Neuron (in vitro differentiated cells): ENCODE measurements around the gene SLC9B2.

Experiments
- H2AFZ ChIP-seq: one replicate; pipeline ENCODE4 v1.6.1; 2013; ENCODE audit warnings: low read depth, mild to moderate bottlenecking, inconsistent platforms, low read length, moderate library complexity
- H3K27me3 ChIP-seq: one replicate; pipeline ENCODE4 v1.6.1; 2013; ENCODE audit warnings: low read length; ENCODE audit not compliant: insufficient read depth
- H3K36me3 ChIP-seq: one replicate; pipeline ENCODE4 v1.6.1; 2013; ENCODE audit warnings: low read length; ENCODE audit not compliant: insufficient read depth
- H3K4me1 ChIP-seq: one replicate; pipeline ENCODE4 v1.6.1; 2013; ENCODE audit warnings: low read length; ENCODE audit not compliant: insufficient read depth
- H3K4me3 ChIP-seq: 2 replicates; pipeline ENCODE4 v1.5.1; 2013; ENCODE audit warnings: mild to moderate bottlenecking, low read length, moderate library complexity
- H3K9me3 ChIP-seq: one replicate; pipeline ENCODE4 v1.6.1; 2013; ENCODE audit warnings: low read length

The SLC9B2 gene

GRCh38 chr4:102988429-102989020 is 88.0 kb downstream of the SLC9B2 start:
- H3K27me3 ChIP-seq, result no peaks in the 10 kb centered on the region
- no peak overlapping the region for H2AFZ ChIP-seq
- no peak overlapping the region for H3K4me3 ChIP-seq
- no peaks in the 10 kb centered on the region for H3K36me3 ChIP-seq
- H3K4me1 ChIP-seq, result no peaks in the 10 kb centered on the region
- peaks cover 5% of the 10 kb centered on the region for H3K9me3 ChIP-seq

DNA sequence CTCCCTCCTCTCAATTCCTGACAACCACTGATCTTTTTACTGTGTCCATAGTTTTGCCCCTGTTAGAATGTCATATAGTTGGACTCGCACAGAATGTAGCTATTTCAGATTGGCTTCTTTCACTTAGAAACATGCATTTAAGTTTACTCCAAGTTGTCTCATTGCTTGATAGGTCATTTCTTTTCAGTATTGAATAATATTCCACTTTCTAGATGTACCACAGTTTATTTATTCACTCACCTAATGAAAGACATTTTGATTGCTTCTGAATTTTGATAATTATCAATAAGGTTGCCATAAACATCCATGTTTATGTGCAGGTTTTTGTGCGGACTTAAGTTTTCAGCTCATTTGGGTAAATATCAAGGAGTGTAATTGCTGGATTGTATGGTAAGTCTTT is 95.6 kb downstream of the SLC9B2 start:
- Histone ChIP-seq H3K36me3 (no peaks in the 10 kb centered on the region), H3K9me3 (no peaks in the 10 kb centered on the region), H3K4me3 (no peak overlapping the region), H2AFZ (no peak overlapping the region), H3K27me3 (no peaks in the 10 kb centered on the region), H3K4me1 (no peaks in the 10 kb centered on the region)
